Caco-2 (cell line): ENCODE data around the gene WDFY4. TPM values are rescaled to one million over a fixed set of nuclear protein-coding genes. Genes with fewer than 3 reads are reported as not detected.

Source experiments
- BruUV-seq: library from RNA; stranded (reverse); fragments of 400-500 nt; replicated peaks from 2 replicates; lab custom pipeline; 2021; lab: Mats Ljungman, UMichigan
- CTCF ChIA-PET: fragments of 300-600 bp; sonication (Branson Sonifier 250); formaldehyde crosslinking; loops from one replicate; lab custom pipeline; 2022; ENCODE audit warnings: antibody characterized with exemption; lab: Charles Lee
- POLR2A ChIA-PET: fragments of 300-600 bp; sonication (Branson Sonifier 250); formaldehyde crosslinking; loops from one replicate; lab custom pipeline; 2022; ENCODE audit warnings: antibody characterized with exemption; lab: Charles Lee
- DNase-seq, 2 experiments: peaks; one replicate each; pipeline versions ENCODE4 v3.0.0 to v3.0.0-alpha.2; 2020 to 2022
- H3K27me3 ChIP-seq: replicated peaks from 2 replicates; pipeline ENCODE4 v1.6.0; 2011; ENCODE audit warnings: low read length; ENCODE audit not compliant: control insufficient read depth, insufficient read depth
- H3K36me3 ChIP-seq: 2 replicates; pipeline ENCODE4 v1.5.1; 2011; ENCODE audit warnings: low read length; ENCODE audit not compliant: control insufficient read depth, insufficient read depth
- H3K4me1 ChIP-seq: fragments of 250-450 bp; sonication (Bioruptor Pico); 2 replicates; pipeline ENCODE4 v1.5.1; 2020; ENCODE audit warnings: mild to moderate bottlenecking
- H3K4me3 ChIP-seq: 2 replicates; pipeline ENCODE4 v1.5.1; 2011; ENCODE audit warnings: low read depth, mild to moderate bottlenecking, control low read depth, low read length
- H3K9me3 ChIP-seq: fragments of 250-450 bp; sonication (Bioruptor Pico); 2 replicates; pipeline ENCODE4 v1.5.1; 2020; ENCODE audit warnings: mild to moderate bottlenecking, moderate library complexity
- H3K27ac Mint-ChIP-seq: one replicate; pipeline ENCODE4 v1.8.0; 2022; ENCODE audit warnings: mixed read lengths; ENCODE audit not compliant: unreplicated experiment
- H3K27me3 Mint-ChIP-seq: one replicate; pipeline ENCODE4 v1.8.0; 2022; ENCODE audit warnings: mixed read lengths; ENCODE audit not compliant: insufficient read depth, unreplicated experiment
- H3K36me3 Mint-ChIP-seq: one replicate; pipeline ENCODE4 v1.8.0; 2022; ENCODE audit warnings: mild to moderate bottlenecking, mixed read lengths; ENCODE audit not compliant: insufficient read depth, unreplicated experiment
- H3K4me1 Mint-ChIP-seq: one replicate; pipeline ENCODE4 v1.8.0; 2022; ENCODE audit warnings: low read depth, mixed read lengths; ENCODE audit not compliant: unreplicated experiment
- H3K4me3 Mint-ChIP-seq: one replicate; pipeline ENCODE4 v1.8.0; 2022; ENCODE audit warnings: mild to moderate bottlenecking, moderate library complexity, mixed read lengths; ENCODE audit not compliant: unreplicated experiment
- H3K9me3 Mint-ChIP-seq: one replicate; pipeline ENCODE4 v1.8.0; 2022; ENCODE audit warnings: mixed read lengths; ENCODE audit not compliant: unreplicated experiment
- CTCF ChIP-seq, 2 experiments: fragments of 200-600 bp in 1 of 2; IDR thresholded peaks; 1 replicate in 1 of 2; 2 replicates in 1 of 2; pipeline versions ENCODE4 v1.5.1 to v1.8.0; 2011 to 2022; ENCODE audit warnings: antibody characterized with exemption in 1 of 2, control low read depth in 1 of 2, inconsistent platforms in 1 of 2, low read depth in 1 of 2, low read length in 1 of 2, mild to moderate bottlenecking in 1 of 2, moderate library complexity in 1 of 2; ENCODE audit not compliant: insufficient read depth in 1 of 2, severe bottlenecking in 1 of 2, unreplicated experiment in 1 of 2
- intact Hi-C: fragments of 100-400 bp; cut with micrococcal nuclease; formaldehyde crosslinking; loops from one replicate; pipeline ENCODE4 v1.10.0; 2022; ENCODE audit not compliant: unreplicated experiment
- total RNA-seq: library from RNA; stranded (reverse); gene quantifications from 2 replicates; pipeline ENCODE4 v1.2.3, GENCODE V29; 2022

Gene WDFY4
- total RNA-seq, 1 experiment from 2014 or later, result not detected

- intact Hi-C loops, result no loop called here
- ChIA-PET CTCF (no interaction called here), POLR2A (no interaction called here)
- BruUV-seq, result no TSS peak
- no peak for TF ChIP-seq CTCF (IDR thresholded peaks at IDR 0.05; ENCODE audit: insufficient read depth in 1 of 2, low read depth in 1 of 2, low read length in 1 of 2, severe bottlenecking in 1 of 2, unreplicated experiment in 1 of 2)
- Mint-ChIP-seq H3K27ac (no peak overlapping the region), H3K9me3 (no peaks in the 10 kb centered on the region), H3K4me3 (no peak overlapping the region), H3K27me3 (peaks cover 6% of the 10 kb centered on the region), H3K36me3 (no peaks in the 10 kb centered on the region), H3K4me1 (no peaks in the 10 kb centered on the region)
- Histone ChIP-seq H3K27me3 (no peaks in the 10 kb centered on the region), H3K4me1 (no peaks in the 10 kb centered on the region), H3K36me3 (no peaks in the 10 kb centered on the region), H3K4me3 (no peak overlapping the region), H3K9me3 (no peaks in the 10 kb centered on the region)
- no peak for DNase-seq
Measured at GRCh38 chr10:48940372-48940771, 255.7 kb downstream of the WDFY4 start.

GRCh38 chr10:48940958-48941357, 256.3 kb downstream of the WDFY4 start:
- H3K36me3 Mint-ChIP-seq, result no peaks in the 10 kb centered on the region
- no peaks in the 10 kb centered on the region for H3K4me1 Mint-ChIP-seq
- Histone ChIP-seq H3K9me3 (no peaks in the 10 kb centered on the region), H3K36me3 (no peaks in the 10 kb centered on the region), H3K4me1 (no peaks in the 10 kb centered on the region), H3K27me3 (no peaks in the 10 kb centered on the region), H3K4me3 (no peak overlapping the region)
- ChIA-PET POLR2A (no interaction called here), CTCF (no interaction called here)
- no peak for DNase-seq
- no peaks in the 10 kb centered on the region for H3K9me3 Mint-ChIP-seq
- intact Hi-C loops, result no loop called here
- TF ChIP-seq CTCF (IDR thresholded peaks at IDR 0.05; ENCODE audit: insufficient read depth in 1 of 2, low read depth in 1 of 2, low read length in 1 of 2, severe bottlenecking in 1 of 2, unreplicated experiment in 1 of 2), result no peak
- no TSS peak for BruUV-seq
- no peak overlapping the region for H3K27ac Mint-ChIP-seq
- H3K27me3 Mint-ChIP-seq, result peaks cover 4% of the 10 kb centered on the region
- H3K4me3 Mint-ChIP-seq, result no peak overlapping the region

- POLR2A ChIA-PET, result no interaction called here
- no peaks in the 10 kb centered on the region for H3K9me3 Mint-ChIP-seq
- H3K4me3 Mint-ChIP-seq, result no peak overlapping the region
- no peak for DNase-seq
- no peaks in the 10 kb centered on the region for H3K4me1 ChIP-seq
- peaks cover 4% of the 10 kb centered on the region for H3K27me3 Mint-ChIP-seq
- no peaks in the 10 kb centered on the region for H3K36me3 Mint-ChIP-seq
- H3K9me3 ChIP-seq, result no peaks in the 10 kb centered on the region
- no peaks in the 10 kb centered on the region for H3K36me3 ChIP-seq
- H3K4me1 Mint-ChIP-seq, result peaks cover 1% of the 10 kb centered on the region
- H3K27ac Mint-ChIP-seq, result no peak overlapping the region
- H3K4me3 ChIP-seq, result no peak overlapping the region
- no peak for TF ChIP-seq CTCF (IDR thresholded peaks at IDR 0.05; ENCODE audit: insufficient read depth in 1 of 2, low read depth in 1 of 2, low read length in 1 of 2, severe bottlenecking in 1 of 2, unreplicated experiment in 1 of 2)
- no TSS peak for BruUV-seq
- CTCF ChIA-PET, result no interaction called here
- intact Hi-C loops, result no loop called here
- no peaks in the 10 kb centered on the region for H3K27me3 ChIP-seq
Measured at GRCh38 chr10:48941427-48942075, 256.9 kb downstream of the WDFY4 start.
